PFSK-1 (cell line): ENCODE data around the gene TMEM9.

Experiments
- FOXP2 ChIP-seq: optimal IDR thresholded peaks from 2 replicates; pipeline ENCODE3; 2011; ENCODE audit warnings: borderline replicate concordance, control low read depth, inconsistent platforms; ENCODE audit not compliant: insufficient read depth; ENCODE audit errors: extremely low read length, extremely low read depth
- POLR2AphosphoS5 ChIP-seq: IDR thresholded peaks from 2 replicates; pipeline ENCODE4 v1.6.1; 2012; ENCODE audit warnings: low read depth, mild to moderate bottlenecking, control low read depth, low read length, moderate library complexity
- REST ChIP-seq, 2 experiments: IDR thresholded peaks; 2 replicates each; pipeline versions ENCODE4 v1.6.1 to v1.8.0; 2011 to 2012; ENCODE audit warnings: low read depth in 2 of 2, low read length in 2 of 2, control low read depth in 1 of 2, inconsistent platforms in 1 of 2, mild to moderate bottlenecking in 1 of 2, moderate library complexity in 1 of 2; ENCODE audit not compliant: insufficient read depth in 1 of 2
- SIN3A ChIP-seq: IDR thresholded peaks from 2 replicates; pipeline ENCODE4 v1.6.1; 2012; ENCODE audit warnings: mild to moderate bottlenecking, low read length, moderate library complexity, borderline replicate concordance; ENCODE audit not compliant: insufficient read depth
- TAF1 ChIP-seq: IDR thresholded peaks from 2 replicates; pipeline ENCODE4 v1.6.1; 2012; ENCODE audit warnings: low read length, control low read depth, borderline replicate concordance; ENCODE audit not compliant: insufficient read depth

TMEM9 gene

DNA sequence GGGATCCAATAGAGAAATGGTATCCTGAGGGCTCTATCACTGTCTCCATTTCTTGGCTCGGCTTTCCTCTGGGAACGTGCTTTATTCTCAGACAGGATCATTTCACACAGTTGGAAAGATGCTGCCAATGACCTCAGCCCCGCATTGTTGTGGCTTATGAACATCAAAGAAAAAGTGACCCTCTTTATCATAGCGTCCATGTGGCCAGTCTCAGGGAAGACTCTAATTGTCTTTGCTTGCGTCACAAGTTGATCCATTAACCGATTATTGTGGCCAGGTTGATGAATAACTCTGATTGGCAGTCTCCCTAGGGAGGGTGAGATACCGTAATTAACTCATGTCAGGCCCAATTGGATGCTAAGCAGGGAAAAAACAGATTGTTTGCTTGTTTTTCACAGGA lies 10.4 kb upstream of the TMEM9 start:
- TF ChIP-seq FOXP2: no peak
- no peak for TF ChIP-seq TAF1
- TF ChIP-seq REST (IDR thresholded peaks at IDR 0.05; ENCODE audit: insufficient read depth in 1 of 2, low read depth in 2 of 2, low read length in 2 of 2): no peak
- TF ChIP-seq SIN3A: no peak
- TF ChIP-seq POLR2AphosphoS5: no peak

DNA sequence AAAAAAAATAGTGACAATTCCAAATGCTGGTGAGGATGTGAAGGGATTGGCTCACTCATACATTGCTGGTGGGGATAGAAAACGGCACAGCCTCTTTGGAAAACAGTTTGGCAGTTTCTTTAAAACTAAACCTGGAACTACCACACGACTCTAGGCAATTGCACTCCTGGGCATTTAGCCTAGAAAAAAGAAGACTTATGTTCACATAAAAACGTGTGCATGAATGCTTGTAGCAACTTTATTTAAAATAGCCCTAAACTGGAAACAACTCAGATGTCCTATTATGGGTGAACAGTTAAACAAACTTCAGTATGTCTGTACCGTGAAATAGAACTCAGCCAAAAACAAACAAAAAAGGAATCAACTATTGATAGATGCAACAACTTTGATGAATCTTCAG lies 9.4 kb upstream of the TMEM9 start:
- TF ChIP-seq TAF1 (no peak), SIN3A (no peak), REST (IDR thresholded peaks at IDR 0.05; ENCODE audit: insufficient read depth in 1 of 2, low read depth in 2 of 2, low read length in 2 of 2) (no peak), POLR2AphosphoS5 (no peak), FOXP2 (no peak)

GRCh38 chr1:201157949-201158348 lies 3.7 kb upstream of the TMEM9 start:
- TF ChIP-seq POLR2AphosphoS5 (no peak), REST (IDR thresholded peaks at IDR 0.05; ENCODE audit: insufficient read depth in 1 of 2, low read depth in 2 of 2, low read length in 2 of 2) (no peak), FOXP2 (no peak)

- TF ChIP-seq FOXP2: no peak
- TF ChIP-seq POLR2AphosphoS5: no peak
- TF ChIP-seq SIN3A: no peak
- no peak for TF ChIP-seq REST (IDR thresholded peaks at IDR 0.05; ENCODE audit: insufficient read depth in 1 of 2, low read depth in 2 of 2, low read length in 2 of 2)
Measured at GRCh38 chr1:201156819-201157218, 2.5 kb upstream of the TMEM9 start.

DNA sequence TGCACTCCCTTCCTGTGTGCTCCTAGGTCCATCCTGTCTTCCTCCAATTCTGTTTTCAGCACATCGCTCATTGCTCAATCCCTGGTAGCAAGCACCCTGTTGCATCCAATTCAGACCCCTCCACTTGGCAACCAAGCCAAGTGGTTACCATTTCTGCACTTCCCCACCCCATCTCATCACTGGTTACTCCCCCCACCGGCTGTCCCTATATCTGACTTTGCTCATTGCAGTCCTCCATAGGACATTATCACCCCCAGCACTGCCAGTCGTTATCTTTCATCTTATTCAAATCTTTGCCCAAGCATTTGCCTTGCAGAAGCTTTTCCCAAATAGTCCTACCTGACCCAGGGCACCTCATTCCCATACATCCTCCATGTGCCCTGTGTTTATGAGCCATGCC lies 2.1 kb upstream of the TMEM9 start:
- TF ChIP-seq FOXP2: no peak
- no peak for TF ChIP-seq POLR2AphosphoS5
- no peak for TF ChIP-seq SIN3A
- no peak for TF ChIP-seq TAF1
